ENCODE measurements around the gene RBP2.

Gene RBP2

DNA sequence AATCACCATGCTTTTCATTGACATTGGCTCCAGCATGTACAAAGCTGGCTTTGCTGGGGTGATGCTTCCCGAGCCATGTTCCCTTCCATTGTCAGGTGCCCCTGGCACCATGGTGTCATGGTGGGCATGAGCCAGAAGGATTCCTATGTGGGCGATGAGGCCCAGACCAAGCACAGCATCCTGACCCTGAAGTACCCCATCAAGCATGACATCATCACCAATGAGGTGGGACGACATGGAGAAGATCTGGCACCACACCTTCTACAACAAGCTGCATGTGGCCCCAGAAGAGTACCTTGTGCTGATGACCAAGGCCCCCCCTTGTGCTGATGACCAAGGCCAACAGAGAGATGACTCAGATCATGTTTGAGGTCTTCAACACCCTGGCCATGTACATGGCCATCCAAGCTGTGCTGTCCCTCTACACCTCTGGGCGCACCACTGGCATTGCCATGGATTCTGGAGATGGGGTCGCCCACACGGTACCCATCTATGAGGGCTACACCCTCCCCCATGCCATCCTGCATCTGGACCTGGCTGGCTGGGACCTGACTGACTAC, 17.6 kb upstream of the RBP2 start:
- Histone ChIP-seq H3K9ac (no peak overlapping the region), H3K9me3 (replicated peaks in 1 of 11) (peaks cover 32 to 56% (median 38%) of the 10 kb centered on the region in 11 experiments), H3K27ac (no peak overlapping the region), H3K27me3 (no peaks in the 10 kb centered on the region), H4K20me1 (no peaks in the 10 kb centered on the region), H3K4me1 (no peaks in the 10 kb centered on the region), H3K36me3 (peaks cover 8 to 14% (median 11%) of the 10 kb centered on the region in 11 experiments; a peak in 13 of 22 replicates), H3K4me3 (no peak overlapping the region), H3K4me2 (no peak overlapping the region)
- TF ChIP-seq Cebpa-rat (IDR thresholded peaks at IDR 0.05) = no peak

- H3K27me3 ChIP-seq = no peaks in the 10 kb centered on the region
- no peaks in the 10 kb centered on the region for H4K20me1 ChIP-seq
- no peak overlapping the region for H3K27ac ChIP-seq
Observed at GRCh38 chr3:139491966-139492365, 15.7 kb upstream of the RBP2 start.

DNA sequence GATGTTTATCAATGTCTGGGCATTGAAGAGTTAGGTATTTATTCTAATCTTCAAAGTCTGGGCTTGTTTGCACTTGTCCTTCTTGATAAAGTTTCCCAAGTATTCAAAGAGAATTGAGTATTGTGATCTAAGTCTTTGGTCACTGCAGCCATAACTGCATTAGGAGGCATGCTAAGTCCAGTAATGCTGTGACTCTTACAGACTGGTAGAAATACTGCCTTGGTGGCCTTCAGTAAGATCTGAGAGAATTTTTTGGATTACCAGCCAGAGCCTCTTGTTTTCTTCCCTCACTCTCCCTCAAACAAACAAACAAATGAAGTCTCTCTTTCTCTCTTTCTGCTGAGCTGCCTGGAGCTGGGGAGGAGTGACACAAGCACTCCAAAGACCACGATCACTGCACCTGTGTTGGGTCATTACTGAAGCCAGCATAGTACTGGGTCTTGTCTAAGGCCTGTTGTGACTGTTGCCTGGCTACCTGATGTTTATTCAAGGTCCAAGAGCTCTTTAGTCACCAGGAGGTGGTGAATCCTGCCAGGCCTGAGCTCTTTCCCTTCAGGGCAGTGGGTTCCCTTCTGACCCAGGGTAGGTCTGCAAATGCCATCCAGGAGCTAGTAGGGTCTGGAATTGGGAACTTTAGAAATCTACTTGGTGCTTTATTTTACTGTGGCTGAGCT, 14.8 kb upstream of the RBP2 start:
- H3K4me3 ChIP-seq = no peak overlapping the region
- H3K9ac ChIP-seq = no peak overlapping the region
- no peak overlapping the region for H3K4me2 ChIP-seq
- H3K27ac ChIP-seq = no peak overlapping the region
- peaks cover 8 to 14% (median 11%) of the 10 kb centered on the region in 11 experiments; a peak in 13 of 22 replicates for H3K36me3 ChIP-seq
- TF ChIP-seq Cebpa-rat (IDR thresholded peaks at IDR 0.05) = no peak
- H3K27me3 ChIP-seq = no peaks in the 10 kb centered on the region
- peaks cover 30 to 66% (median 39%) of the 10 kb centered on the region in 11 experiments for H3K9me3 ChIP-seq (replicated peaks in 1 of 11)
- no peaks in the 10 kb centered on the region for H3K4me1 ChIP-seq
- no peaks in the 10 kb centered on the region for H4K20me1 ChIP-seq

More at GRCh38 chr3:139491966-139492365, 15.7 kb upstream of the RBP2 start:
- Histone ChIP-seq H3K9me3 (replicated peaks in 1 of 11) (peaks cover 37 to 73% (median 44%) of the 10 kb centered on the region in 11 experiments), H3K4me1 (no peaks in the 10 kb centered on the region), H3K4me2 (no peak overlapping the region), H3K4me3 (no peak overlapping the region), H3K36me3 (peaks cover 8 to 14% (median 11%) of the 10 kb centered on the region in 11 experiments; a peak in 13 of 22 replicates), H3K9ac (no peak overlapping the region)
- TF ChIP-seq Cebpa-rat (IDR thresholded peaks at IDR 0.05) = no peak

- no peak for TF ChIP-seq Cebpa-rat (IDR thresholded peaks at IDR 0.05)
- Histone ChIP-seq H4K20me1 (no peaks in the 10 kb centered on the region), H3K9me3 (replicated peaks in 1 of 11) (0 out of 22 replicates have a peak, but pooled peaks cover 0 to under 1% (median 0%) of the 10 kb centered on the region in 11 experiments), H3K27ac (no peak overlapping the region), H3K36me3 (no peaks in the 10 kb centered on the region), H3K4me3 (no peak overlapping the region), H3K4me2 (no peak overlapping the region), H3K27me3 (no peaks in the 10 kb centered on the region), H3K9ac (no peak overlapping the region), H3K4me1 (peaks cover 0 to 4% (median 0%) of the 10 kb centered on the region in 10 experiments; a peak in 2 of 20 replicates)
Observed at GRCh38 chr3:139482206-139482605, 5.9 kb upstream of the RBP2 start.

- Histone ChIP-seq H3K9ac (no peak overlapping the region), H3K9me3 (replicated peaks in 1 of 11) (no peaks in the 10 kb centered on the region), H3K4me1 (peaks cover 0 to 4% (median 0%) of the 10 kb centered on the region in 10 experiments; a peak in 2 of 20 replicates), H3K4me2 (no peak overlapping the region), H3K36me3 (no peaks in the 10 kb centered on the region), H3K27me3 (no peaks in the 10 kb centered on the region), H4K20me1 (no peaks in the 10 kb centered on the region), H3K27ac (no peak overlapping the region), H3K4me3 (no peak overlapping the region)
- TF ChIP-seq Cebpa-rat (IDR thresholded peaks at IDR 0.05) = no peak
Observed at GRCh38 chr3:139481116-139481515, 4.8 kb upstream of the RBP2 start.

- H3K9me3 ChIP-seq (replicated peaks in 1 of 11) = no peaks in the 10 kb centered on the region
- peaks cover 0 to 4% (median 0%) of the 10 kb centered on the region in 10 experiments; a peak in 6 of 20 replicates for H3K4me1 ChIP-seq
- H3K4me3 ChIP-seq = no peak overlapping the region
- no peak overlapping the region for H3K27ac ChIP-seq
- H3K4me2 ChIP-seq = no peak overlapping the region
- H3K27me3 ChIP-seq = no peaks in the 10 kb centered on the region
- H3K36me3 ChIP-seq = no peaks in the 10 kb centered on the region
- no peak for TF ChIP-seq Cebpa-rat (IDR thresholded peaks at IDR 0.05)
- H4K20me1 ChIP-seq = no peaks in the 10 kb centered on the region
- H3K9ac ChIP-seq = no peak overlapping the region
Observed at GRCh38 chr3:139480585-139480984, 4.3 kb upstream of the RBP2 start.

DNA sequence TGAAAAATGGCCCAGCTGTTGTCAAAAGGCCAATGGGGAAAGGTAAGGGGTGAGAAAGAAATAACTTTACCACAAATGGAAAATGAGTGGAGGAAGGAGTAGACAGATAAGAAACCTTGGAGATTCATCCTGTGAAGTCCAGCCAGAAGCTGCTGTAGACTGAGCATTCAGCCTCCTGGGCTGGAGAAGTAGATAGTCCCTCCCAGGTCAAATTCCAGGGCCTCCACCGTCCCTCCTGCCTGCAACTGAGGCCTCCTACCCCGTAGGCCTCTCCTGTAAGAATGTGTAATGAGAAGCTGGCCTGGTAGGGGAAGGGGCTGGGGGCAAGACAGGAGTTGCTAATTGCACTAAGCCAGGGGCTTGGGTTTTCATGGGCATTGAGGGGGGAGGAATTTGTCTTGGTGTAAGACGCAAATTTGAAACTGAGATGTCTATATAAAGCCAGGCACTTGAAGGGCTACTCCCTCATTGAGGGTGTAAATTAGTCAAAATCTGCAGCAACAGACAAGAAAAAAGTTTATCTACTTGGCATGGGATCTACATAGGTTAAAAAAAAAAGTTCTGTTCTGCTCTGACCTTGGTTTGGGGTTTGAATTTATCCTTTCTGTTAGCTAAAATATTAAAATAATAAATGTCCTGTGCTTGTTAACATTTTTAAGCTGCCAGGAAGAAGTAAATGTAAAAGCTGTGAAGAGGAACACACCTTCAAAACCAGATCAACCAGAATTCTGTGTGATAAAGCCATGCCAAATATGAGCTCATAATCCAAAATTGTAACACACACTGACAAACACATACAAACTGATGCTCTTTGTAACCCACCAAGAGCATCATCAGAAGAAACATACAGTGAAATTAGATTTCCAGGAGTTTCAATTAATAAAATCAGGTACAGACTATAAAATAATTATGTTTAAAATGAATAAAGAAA, 1.7 kb upstream of the RBP2 start:
- H3K27ac ChIP-seq = no peak overlapping the region
- H3K4me1 ChIP-seq = peaks cover 0 to 6% (median 0%) of the 10 kb centered on the region in 10 experiments; a peak in 6 of 20 replicates
- no peaks in the 10 kb centered on the region for H3K9me3 ChIP-seq (replicated peaks in 1 of 11)
- no peaks in the 10 kb centered on the region for H3K27me3 ChIP-seq
- no peak for TF ChIP-seq Cebpa-rat (IDR thresholded peaks at IDR 0.05)
- H3K4me2 ChIP-seq = no peak overlapping the region
- H4K20me1 ChIP-seq = no peaks in the 10 kb centered on the region
- H3K9ac ChIP-seq = no peak overlapping the region
- H3K4me3 ChIP-seq = no peak overlapping the region
- no peaks in the 10 kb centered on the region for H3K36me3 ChIP-seq

DNA sequence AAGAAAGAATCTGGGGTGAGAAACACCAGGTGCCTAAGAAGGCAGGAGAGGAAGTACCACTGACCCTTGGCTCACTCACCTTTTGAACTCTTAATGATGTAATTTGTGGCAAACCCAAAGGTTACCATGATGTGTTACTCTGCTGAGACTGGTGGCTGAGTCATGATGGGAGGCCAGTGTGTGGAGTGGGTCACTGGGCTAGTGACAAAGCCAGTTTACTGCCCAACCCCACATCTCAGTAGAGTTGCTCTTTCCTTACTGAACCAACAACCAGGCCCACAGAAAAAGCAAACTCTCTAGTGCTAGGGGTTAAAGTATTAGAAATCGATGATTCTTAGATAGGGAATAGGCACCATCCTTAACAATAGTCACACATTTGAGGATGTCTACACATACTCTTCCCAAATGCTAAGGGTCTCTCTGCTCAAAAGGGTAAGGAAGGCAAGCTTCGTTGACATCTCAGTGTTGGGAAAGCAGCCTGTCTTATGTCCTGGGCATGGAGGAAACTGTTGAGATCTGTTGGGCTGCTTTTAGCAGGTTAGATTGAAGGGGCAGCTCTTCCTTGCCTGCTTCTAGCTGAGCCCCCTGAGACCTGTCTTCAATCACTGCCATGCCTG, 3.1 kb downstream of the RBP2 start:
- no peak overlapping the region for H3K27ac ChIP-seq
- TF ChIP-seq Cebpa-rat (IDR thresholded peaks at IDR 0.05) = no peak
- H3K9me3 ChIP-seq (replicated peaks in 1 of 11) = no peaks in the 10 kb centered on the region
- no peaks in the 10 kb centered on the region for H3K27me3 ChIP-seq
- no peak overlapping the region for H3K9ac ChIP-seq
- H4K20me1 ChIP-seq = no peaks in the 10 kb centered on the region
- peaks cover 0 to 11% (median 0%) of the 10 kb centered on the region in 10 experiments; a peak in 8 of 20 replicates for H3K4me1 ChIP-seq
- no peak overlapping the region for H3K4me3 ChIP-seq
- H3K36me3 ChIP-seq = no peaks in the 10 kb centered on the region
- H3K4me2 ChIP-seq = no peak overlapping the region
